OCI-LY1 (cell line): ENCODE data around the gene VPS29.

Source experiments
- H2AFZ ChIP-seq: fragments of 200-600 bp; sonication (generic), shearing (Covaris generic); 2 replicates; pipeline ENCODE4 v1.6.0; 2014; ENCODE audit warnings: antibody characterized with exemption, mild to moderate bottlenecking, low read length
- H3F3A ChIP-seq: fragments of 200-600 bp; sonication (generic), shearing (Covaris generic); 2 replicates; pipeline ENCODE4 v1.6.0; 2014; ENCODE audit warnings: mild to moderate bottlenecking, antibody characterized with exemption, low read length, moderate library complexity; ENCODE audit not compliant: insufficient read depth
- H3K27ac ChIP-seq: fragments of 200-600 bp; sonication (generic); 2 replicates; pipeline ENCODE4 v1.5.1; 2014; ENCODE audit warnings: low read length, mixed run types, mild to moderate bottlenecking, low read depth; ENCODE audit not compliant: poor library complexity, severe bottlenecking
- H3K27me3 ChIP-seq: fragments of 200-600 bp; sonication (generic); 2 replicates; pipeline ENCODE4 v1.6.0; 2014; ENCODE audit warnings: antibody characterized with exemption, mild to moderate bottlenecking, low read length, moderate library complexity; ENCODE audit not compliant: insufficient read depth
- H3K36me3 ChIP-seq: fragments of 200-600 bp; sonication (generic); 2 replicates; pipeline ENCODE4 v1.6.1; 2014; ENCODE audit warnings: mild to moderate bottlenecking, antibody characterized with exemption, low read length, moderate library complexity, mixed read lengths; ENCODE audit not compliant: insufficient read depth
- H3K4me1 ChIP-seq: fragments of 200-600 bp; sonication (generic); 2 replicates; pipeline ENCODE4 v1.5.1; 2014; ENCODE audit warnings: mild to moderate bottlenecking, low read length, moderate library complexity; ENCODE audit not compliant: insufficient read depth, severe bottlenecking
- H3K4me2 ChIP-seq: fragments of 200-600 bp; sonication (generic), shearing (Covaris generic); 2 replicates; pipeline ENCODE4 v1.6.1; 2014; ENCODE audit warnings: low read length
- H3K4me3 ChIP-seq: fragments of 200-600 bp; sonication (generic); 2 replicates; pipeline ENCODE4 v1.5.1; 2014; ENCODE audit warnings: low read length, low read depth, mild to moderate bottlenecking, mixed read lengths; ENCODE audit not compliant: poor library complexity, severe bottlenecking
- H3K79me2 ChIP-seq: fragments of 200-600 bp; shearing (Covaris generic); 2 replicates; pipeline ENCODE4 v1.6.1; 2016; ENCODE audit warnings: mixed run types, low read length, mixed read lengths; ENCODE audit not compliant: insufficient read depth
- H3K9ac ChIP-seq: fragments of 200-600 bp; sonication (generic), shearing (Covaris generic); 2 replicates; pipeline ENCODE4 v1.6.1; 2014; ENCODE audit warnings: mild to moderate bottlenecking, low read length, mixed read lengths
- H3K9me2 ChIP-seq: fragments of 200-600 bp; sonication (generic), shearing (Covaris generic); 2 replicates; pipeline ENCODE4 v1.6.1; 2014; ENCODE audit warnings: low read depth, mild to moderate bottlenecking, low read length, mixed read lengths
- H3K9me3 ChIP-seq: fragments of 200-600 bp; shearing (Covaris generic); 2 replicates; pipeline ENCODE4 v1.6.1; 2014; ENCODE audit warnings: low read length, mixed read lengths
- H4K20me1 ChIP-seq: fragments of 200-600 bp; sonication (generic), shearing (Covaris generic); 2 replicates; pipeline ENCODE4 v1.6.0; 2016; ENCODE audit warnings: mild to moderate bottlenecking, low read length; ENCODE audit not compliant: insufficient read depth
- EZH2 ChIP-seq: fragments of 200-600 bp; sonication (generic), shearing (Covaris generic); IDR thresholded peaks from 2 replicates; pipeline ENCODE4 v1.8.0; 2017; ENCODE audit warnings: borderline replicate concordance, mixed run types, mild to moderate bottlenecking, antibody characterized with exemption, low read length, moderate library complexity, mixed read lengths
- TF ChIP-seq, protein P1 (sequence below): fragments of 200-600 bp; sonication (generic), shearing (Covaris generic); IDR thresholded peaks from 2 replicates; pipeline ENCODE4 v1.5.1; 2017; ENCODE audit warnings: mild to moderate bottlenecking, antibody characterized with exemption, low read length, moderate library complexity, mixed read lengths

Gene VPS29

DNA sequence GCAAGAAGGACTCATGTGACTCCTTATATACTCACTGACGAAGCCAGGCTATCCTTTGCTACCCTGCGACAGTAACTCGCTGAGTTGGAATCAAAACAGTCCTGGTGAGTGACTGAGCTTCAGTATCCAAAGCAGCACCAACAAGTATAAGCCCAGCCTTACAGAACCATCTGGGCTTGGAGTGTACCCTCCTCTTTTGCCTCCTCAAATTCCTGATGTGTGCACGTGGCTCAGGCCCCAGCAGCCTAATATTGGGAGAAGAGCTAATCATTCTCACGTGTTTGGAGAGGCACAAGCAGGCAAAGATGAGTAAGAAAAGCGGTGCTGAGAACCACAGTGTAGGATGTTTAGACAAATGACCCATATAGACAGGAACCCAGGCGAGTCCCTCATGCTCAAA lies 46.8 kb upstream of the VPS29 start:
- H3K4me1 ChIP-seq, result peaks cover 3% of the 10 kb centered on the region
- H4K20me1 ChIP-seq, result no peaks in the 10 kb centered on the region
- no peak overlapping the region for H3K27ac ChIP-seq
- peaks cover 13% of the 10 kb centered on the region; the same call in 1 of the 2 replicates for H3K79me2 ChIP-seq
- no peaks in the 10 kb centered on the region for H3K9me3 ChIP-seq
- TF ChIP-seq, protein P1, sequence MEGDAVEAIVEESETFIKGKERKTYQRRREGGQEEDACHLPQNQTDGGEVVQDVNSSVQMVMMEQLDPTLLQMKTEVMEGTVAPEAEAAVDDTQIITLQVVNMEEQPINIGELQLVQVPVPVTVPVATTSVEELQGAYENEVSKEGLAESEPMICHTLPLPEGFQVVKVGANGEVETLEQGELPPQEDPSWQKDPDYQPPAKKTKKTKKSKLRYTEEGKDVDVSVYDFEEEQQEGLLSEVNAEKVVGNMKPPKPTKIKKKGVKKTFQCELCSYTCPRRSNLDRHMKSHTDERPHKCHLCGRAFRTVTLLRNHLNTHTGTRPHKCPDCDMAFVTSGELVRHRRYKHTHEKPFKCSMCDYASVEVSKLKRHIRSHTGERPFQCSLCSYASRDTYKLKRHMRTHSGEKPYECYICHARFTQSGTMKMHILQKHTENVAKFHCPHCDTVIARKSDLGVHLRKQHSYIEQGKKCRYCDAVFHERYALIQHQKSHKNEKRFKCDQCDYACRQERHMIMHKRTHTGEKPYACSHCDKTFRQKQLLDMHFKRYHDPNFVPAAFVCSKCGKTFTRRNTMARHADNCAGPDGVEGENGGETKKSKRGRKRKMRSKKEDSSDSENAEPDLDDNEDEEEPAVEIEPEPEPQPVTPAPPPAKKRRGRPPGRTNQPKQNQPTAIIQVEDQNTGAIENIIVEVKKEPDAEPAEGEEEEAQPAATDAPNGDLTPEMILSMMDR, result no peak
- no peak for TF ChIP-seq EZH2
- no peak overlapping the region for H3K4me2 ChIP-seq
- H3K36me3 ChIP-seq, result peaks cover 62% of the 10 kb centered on the region
- no peaks in the 10 kb centered on the region for H3K9me2 ChIP-seq
- no peaks in the 10 kb centered on the region for H3K27me3 ChIP-seq
- H2AFZ ChIP-seq, result no peak overlapping the region
- H3K9ac ChIP-seq, result no peak overlapping the region
- no peaks in the 10 kb centered on the region for H3F3A ChIP-seq
- no peak overlapping the region for H3K4me3 ChIP-seq

DNA sequence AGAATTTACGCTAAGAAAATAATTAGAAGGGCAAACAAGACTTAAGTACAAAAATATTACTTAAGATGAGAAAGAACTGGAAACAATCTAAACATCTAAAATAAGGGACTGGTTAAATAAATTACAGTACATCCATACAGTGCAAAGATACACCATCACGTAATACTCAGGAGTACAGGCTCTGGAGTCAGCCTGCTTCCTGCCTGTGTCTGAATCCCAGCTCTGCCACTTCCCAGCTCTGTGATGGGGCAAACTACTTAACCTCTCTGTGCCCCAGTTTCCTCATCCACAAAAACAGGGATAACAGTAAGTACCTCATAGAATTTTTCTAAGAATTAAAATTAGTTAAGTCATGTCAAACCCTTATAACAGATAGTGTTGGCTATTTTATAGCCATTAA lies 45.2 kb upstream of the VPS29 start:
- Histone ChIP-seq H3K36me3 (peaks cover 77% of the 10 kb centered on the region), H3K79me2 (peaks cover 13% of the 10 kb centered on the region; the same call in 1 of the 2 replicates), H3K4me2 (no peak overlapping the region), H3K4me1 (no peaks in the 10 kb centered on the region), H3F3A (no peaks in the 10 kb centered on the region), H3K9me3 (no peaks in the 10 kb centered on the region), H3K27ac (no peak overlapping the region), H4K20me1 (no peaks in the 10 kb centered on the region), H3K27me3 (no peaks in the 10 kb centered on the region), H3K9ac (no peak overlapping the region), H3K4me3 (no peak overlapping the region), H3K9me2 (no peaks in the 10 kb centered on the region), H2AFZ (no peak overlapping the region)
- TF ChIP-seq, protein P1, result no peak
- no peak for TF ChIP-seq EZH2

DNA sequence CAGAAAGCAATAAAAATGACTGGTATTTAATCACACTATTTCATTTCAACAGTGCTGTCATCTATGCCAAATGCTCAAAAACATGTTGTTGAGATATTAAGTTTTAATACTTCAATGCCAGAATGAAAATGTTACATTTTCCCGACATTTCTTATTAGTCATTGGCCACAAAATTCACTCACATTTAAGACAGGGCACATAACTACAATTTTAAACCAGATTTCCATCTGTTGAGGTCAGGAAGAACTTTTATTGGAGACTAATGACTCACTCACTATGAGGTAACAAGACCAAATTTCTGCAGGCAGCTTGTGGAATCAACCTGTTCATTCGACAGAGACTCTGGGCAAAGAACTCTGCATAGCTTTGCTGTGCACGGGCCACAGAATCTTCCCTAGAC lies 44.4 kb upstream of the VPS29 start:
- Histone ChIP-seq H3K4me2 (no peak overlapping the region), H2AFZ (no peak overlapping the region), H3K36me3 (peaks cover 76% of the 10 kb centered on the region), H3K4me1 (no peaks in the 10 kb centered on the region), H3K27me3 (no peaks in the 10 kb centered on the region), H3K4me3 (no peak overlapping the region), H3K9me3 (no peaks in the 10 kb centered on the region), H4K20me1 (no peaks in the 10 kb centered on the region), H3K27ac (no peak overlapping the region), H3K9ac (no peak overlapping the region), H3K79me2 (peaks cover 13% of the 10 kb centered on the region; the same call in 1 of the 2 replicates), H3K9me2 (no peaks in the 10 kb centered on the region), H3F3A (no peaks in the 10 kb centered on the region)
- TF ChIP-seq, protein P1, result no peak
- TF ChIP-seq EZH2, result no peak
